Measurements from ENCODE around the gene CEACAM19. TPM values are rescaled to one million over a fixed set of nuclear protein-coding genes. Genes with fewer than 3 reads are reported as not detected.

CEACAM19 gene
- total RNA-seq, 2 donors from 2014 or later = 3.4 to 6.2 TPM

- DNase-seq (ENCODE audit: low spot score) = no peak
- no peaks in the 10 kb centered on the region for H3K27me3 ChIP-seq (replicated peaks; ENCODE audit: insufficient read depth)
- H3K9me3 ChIP-seq = no peaks in the 10 kb centered on the region
- peaks cover 6% of the 10 kb centered on the region for H3K36me3 ChIP-seq
- no peak overlapping the region for H3K27ac ChIP-seq
- H3K4me1 ChIP-seq (ENCODE audit: control insufficient read depth in 1 of 2, low read depth in 2 of 2) = peaks cover 3 to 26% of the 10 kb centered on the region in 2 donors
- TF ChIP-seq, protein P1, sequence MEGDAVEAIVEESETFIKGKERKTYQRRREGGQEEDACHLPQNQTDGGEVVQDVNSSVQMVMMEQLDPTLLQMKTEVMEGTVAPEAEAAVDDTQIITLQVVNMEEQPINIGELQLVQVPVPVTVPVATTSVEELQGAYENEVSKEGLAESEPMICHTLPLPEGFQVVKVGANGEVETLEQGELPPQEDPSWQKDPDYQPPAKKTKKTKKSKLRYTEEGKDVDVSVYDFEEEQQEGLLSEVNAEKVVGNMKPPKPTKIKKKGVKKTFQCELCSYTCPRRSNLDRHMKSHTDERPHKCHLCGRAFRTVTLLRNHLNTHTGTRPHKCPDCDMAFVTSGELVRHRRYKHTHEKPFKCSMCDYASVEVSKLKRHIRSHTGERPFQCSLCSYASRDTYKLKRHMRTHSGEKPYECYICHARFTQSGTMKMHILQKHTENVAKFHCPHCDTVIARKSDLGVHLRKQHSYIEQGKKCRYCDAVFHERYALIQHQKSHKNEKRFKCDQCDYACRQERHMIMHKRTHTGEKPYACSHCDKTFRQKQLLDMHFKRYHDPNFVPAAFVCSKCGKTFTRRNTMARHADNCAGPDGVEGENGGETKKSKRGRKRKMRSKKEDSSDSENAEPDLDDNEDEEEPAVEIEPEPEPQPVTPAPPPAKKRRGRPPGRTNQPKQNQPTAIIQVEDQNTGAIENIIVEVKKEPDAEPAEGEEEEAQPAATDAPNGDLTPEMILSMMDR (IDR thresholded peaks at IDR 0.05) = no peak
- H3K4me3 ChIP-seq = no peak overlapping the region
- ATAC-seq (ENCODE audit: insufficient number of reproducible peaks, low FRiP score, low read depth) = no peak
Measured at GRCh38 chr19:44645407-44646048, 25.8 kb upstream of the CEACAM19 start.

GRCh38 chr19:44646049-44646416 lies 25.2 kb upstream of the CEACAM19 start:
- Histone ChIP-seq H3K9me3 (no peaks in the 10 kb centered on the region), H3K27me3 (replicated peaks; ENCODE audit: insufficient read depth) (no peaks in the 10 kb centered on the region), H3K4me3 (no peak overlapping the region), H3K27ac (no peak overlapping the region), H3K4me1 (ENCODE audit: control insufficient read depth in 1 of 2, low read depth in 2 of 2) (peaks cover 3 to 26% of the 10 kb centered on the region in 2 donors), H3K36me3 (peaks cover 11% of the 10 kb centered on the region)
- DNase-seq (ENCODE audit: low spot score) (no peak), ATAC-seq (ENCODE audit: insufficient number of reproducible peaks, low FRiP score, low read depth) (no peak)
- TF ChIP-seq, protein P1 (IDR thresholded peaks at IDR 0.05) = no peak

DNA sequence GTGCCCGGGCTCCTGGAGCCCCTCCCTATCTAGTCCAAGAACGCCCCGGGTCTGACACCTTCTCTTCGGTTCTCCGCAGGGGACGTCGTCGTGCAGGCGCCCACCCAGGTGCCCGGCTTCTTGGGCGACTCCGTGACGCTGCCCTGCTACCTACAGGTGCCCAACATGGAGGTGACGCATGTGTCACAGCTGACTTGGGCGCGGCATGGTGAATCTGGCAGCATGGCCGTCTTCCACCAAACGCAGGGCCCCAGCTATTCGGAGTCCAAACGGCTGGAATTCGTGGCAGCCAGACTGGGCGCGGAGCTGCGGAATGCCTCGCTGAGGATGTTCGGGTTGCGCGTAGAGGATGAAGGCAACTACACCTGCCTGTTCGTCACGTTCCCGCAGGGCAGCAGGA lies 24.1 kb upstream of the CEACAM19 start:
- Histone ChIP-seq H3K4me1 (ENCODE audit: control insufficient read depth in 1 of 2, low read depth in 2 of 2) (peaks cover 3 to 26% of the 10 kb centered on the region in 2 donors), H3K27me3 (replicated peaks; ENCODE audit: insufficient read depth) (no peaks in the 10 kb centered on the region), H3K27ac (no peak overlapping the region), H3K9me3 (no peaks in the 10 kb centered on the region), H3K4me3 (peak overlapping the region; percentile 26), H3K36me3 (peaks cover 20% of the 10 kb centered on the region)
- no peak for ATAC-seq (ENCODE audit: insufficient number of reproducible peaks, low FRiP score, low read depth)
- TF ChIP-seq, protein P1 (IDR thresholded peaks at IDR 0.05) = no peak
- DNase-seq (ENCODE audit: low spot score) = no peak

DNA sequence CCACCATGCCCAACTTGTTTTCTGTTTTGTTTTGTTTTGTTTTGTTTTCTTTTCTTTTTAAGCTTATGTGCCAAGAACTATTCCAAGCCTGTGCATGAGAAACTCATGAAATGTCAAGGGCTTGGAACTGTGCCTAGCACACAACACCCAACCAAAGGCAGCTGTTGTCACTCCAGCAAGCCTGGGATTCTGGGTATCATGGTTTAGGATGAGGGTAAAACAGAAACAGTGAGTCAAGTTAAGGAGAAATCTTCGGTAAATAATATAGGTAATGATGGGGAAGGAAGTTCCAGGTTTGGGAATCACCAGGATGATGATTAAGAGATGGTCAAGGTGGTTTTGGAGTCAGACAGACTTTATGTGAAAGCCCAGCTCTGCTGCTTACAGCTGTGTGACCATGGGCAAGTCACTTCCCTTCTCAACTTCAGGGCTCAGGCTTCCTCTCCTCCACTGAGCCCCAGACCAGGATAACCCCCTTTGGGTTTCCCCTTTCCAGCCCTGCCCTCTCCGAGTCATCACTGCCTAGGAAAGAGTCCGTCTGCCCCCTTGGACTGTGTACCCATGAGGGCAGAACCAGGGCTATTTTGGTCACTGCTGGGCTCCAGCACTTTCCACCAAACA lies 22.5 kb upstream of the CEACAM19 start:
- no peaks in the 10 kb centered on the region for H3K9me3 ChIP-seq
- no peaks in the 10 kb centered on the region for H3K27me3 ChIP-seq (replicated peaks; ENCODE audit: insufficient read depth)
- H3K4me1 ChIP-seq (ENCODE audit: control insufficient read depth in 1 of 2, low read depth in 2 of 2) = peaks cover 3 to 26% of the 10 kb centered on the region in 2 donors
- H3K27ac ChIP-seq = no peak overlapping the region
- no peak overlapping the region for H3K4me3 ChIP-seq
- TF ChIP-seq, protein P1 (IDR thresholded peaks at IDR 0.05) = no peak
- H3K36me3 ChIP-seq = peaks cover 27% of the 10 kb centered on the region
- no peak for ATAC-seq (ENCODE audit: insufficient number of reproducible peaks, low FRiP score, low read depth)
- DNase-seq (ENCODE audit: low spot score) = no peak

DNA sequence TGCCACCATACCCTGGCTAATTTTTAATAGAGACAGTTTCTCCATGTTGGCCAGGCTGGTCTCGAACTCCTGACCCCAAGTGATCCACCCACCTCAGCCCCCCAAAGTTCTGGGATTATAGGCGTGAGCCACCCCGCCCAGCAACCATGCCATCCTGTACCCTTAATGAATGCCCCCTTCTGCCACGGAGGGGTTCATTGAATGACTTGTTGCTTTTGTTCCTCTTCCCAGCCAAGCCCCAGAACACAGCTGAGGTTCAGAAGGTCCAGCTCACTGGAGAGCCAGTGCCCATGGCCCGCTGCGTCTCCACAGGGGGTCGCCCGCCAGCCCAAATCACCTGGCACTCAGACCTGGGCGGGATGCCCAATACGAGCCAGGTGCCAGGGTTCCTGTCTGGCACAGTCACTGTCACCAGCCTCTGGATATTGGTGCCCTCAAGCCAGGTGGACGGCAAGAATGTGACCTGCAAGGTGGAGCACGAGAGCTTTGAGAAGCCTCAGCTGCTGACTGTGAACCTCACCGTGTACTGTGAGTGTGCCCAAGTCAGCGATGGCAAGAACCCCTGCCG lies 21.6 kb upstream of the CEACAM19 start:
- no peaks in the 10 kb centered on the region for H3K9me3 ChIP-seq

More for the DNA sequence above, 21.6 kb upstream of the CEACAM19 start:
- no peak overlapping the region for H3K4me3 ChIP-seq
- no peak for ATAC-seq (ENCODE audit: insufficient number of reproducible peaks, low FRiP score, low read depth)
- no peak for DNase-seq (ENCODE audit: low spot score)
- peaks cover 27% of the 10 kb centered on the region for H3K36me3 ChIP-seq
- TF ChIP-seq, protein P1 (IDR thresholded peaks at IDR 0.05) = no peak
- H3K27me3 ChIP-seq (replicated peaks; ENCODE audit: insufficient read depth) = no peaks in the 10 kb centered on the region
- H3K27ac ChIP-seq = no peak overlapping the region
- peaks cover 3 to 26% of the 10 kb centered on the region in 2 donors for H3K4me1 ChIP-seq (ENCODE audit: control insufficient read depth in 1 of 2, low read depth in 2 of 2)

Data from thoracic aorta (tissue), 2 donors.